ENCODE data around the gene GAMT.
A peak's percentile ranks its signal among the peaks of the same experiment; 100 is the strongest.
"Not testable (repeated sequence)": the region's sequence is repeated elsewhere in the genome, so short reads cannot be mapped to it uniquely, and the experiment has no call there.

The GAMT gene

DNA sequence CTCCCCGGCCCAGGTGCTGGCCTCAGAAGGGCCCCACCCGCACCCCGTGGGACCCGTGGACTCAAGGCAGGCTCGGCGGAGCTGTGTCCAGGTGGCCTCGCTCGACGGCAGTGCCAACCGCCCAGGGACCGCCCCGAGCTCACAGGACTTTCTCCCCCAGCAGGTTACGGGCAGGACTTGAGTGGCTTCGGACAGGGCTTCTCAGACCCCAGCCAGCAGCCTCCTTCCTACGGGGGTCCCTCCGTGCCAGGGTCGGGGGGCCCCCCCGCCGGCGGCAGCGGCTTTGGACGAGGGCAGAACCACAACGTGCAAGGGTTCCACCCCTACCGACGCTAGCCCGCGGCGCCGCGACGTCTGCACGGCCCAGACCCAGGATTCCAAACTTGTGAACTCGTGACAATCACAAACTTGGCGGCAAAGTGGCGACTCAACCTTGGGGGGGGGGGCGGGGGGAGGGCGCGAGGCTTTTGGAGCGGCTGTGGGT lies 33.3 kb upstream of the GAMT start:
- DNase-seq, result no peak

DNA sequence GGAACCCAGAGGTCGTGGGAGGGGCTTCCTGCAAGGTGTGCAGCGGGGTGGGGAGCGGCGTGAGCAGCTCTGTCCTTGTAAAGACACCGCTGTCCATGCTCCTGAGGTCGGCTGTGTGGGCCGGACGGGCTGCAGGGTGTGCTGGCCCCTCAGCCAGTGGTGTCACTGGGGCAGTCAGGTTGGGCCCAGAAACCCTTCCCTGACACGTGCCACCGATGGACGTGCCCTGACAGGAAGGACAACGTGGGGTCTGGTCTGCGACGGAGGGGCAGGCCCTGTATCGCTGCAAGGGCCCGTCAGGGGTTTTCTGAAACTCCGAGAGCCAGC lies 32.7 kb upstream of the GAMT start:
- DNase-seq, result no peak

DNA sequence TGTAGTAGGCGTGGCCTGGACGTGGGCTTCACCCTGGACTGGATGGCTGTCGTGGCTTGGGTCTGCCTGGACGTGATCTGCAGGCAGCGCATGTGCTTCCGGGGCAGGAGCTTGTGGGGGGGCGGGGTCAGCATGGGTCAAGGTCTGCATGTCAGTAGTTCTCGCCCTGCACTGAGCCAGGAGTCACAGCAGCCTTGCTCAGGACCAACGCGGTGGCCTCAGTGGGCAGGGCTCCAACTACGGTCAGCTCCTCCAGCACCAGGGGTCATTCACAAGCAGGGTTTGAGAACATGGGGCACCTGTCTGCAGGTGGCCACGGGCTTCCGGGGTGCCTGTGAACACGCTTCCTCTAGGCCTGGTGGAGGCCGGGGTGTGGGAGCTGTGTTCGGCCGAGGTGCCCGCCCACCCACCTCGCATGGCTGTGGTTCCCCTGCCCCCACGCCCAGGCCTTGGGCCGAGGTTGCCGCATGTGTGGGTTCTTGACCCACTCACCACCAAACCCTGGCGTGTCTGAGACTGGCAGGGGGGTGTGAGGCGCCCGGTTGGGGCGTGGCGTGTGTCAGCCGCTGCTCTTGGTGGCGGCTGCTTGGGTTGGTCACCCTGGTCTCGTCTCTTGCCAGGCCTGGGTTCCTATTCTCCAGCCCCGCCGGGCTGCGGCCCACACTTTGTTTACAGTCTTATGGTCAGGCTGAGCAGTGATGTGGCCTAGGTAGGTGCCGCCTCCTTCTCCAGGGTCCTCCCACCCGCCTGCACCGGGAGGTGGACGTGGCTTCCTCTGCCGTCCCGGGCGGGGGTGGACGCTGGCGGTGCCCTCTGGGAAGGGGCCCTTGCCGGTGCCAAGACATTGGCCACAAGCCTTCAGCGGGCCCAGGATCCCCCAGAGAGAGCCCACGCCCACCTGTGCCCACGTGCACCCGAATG lies 32.0 kb upstream of the GAMT start:
- no peak for DNase-seq

GRCh38 chr19:1432507-1432887 lies 31.2 kb upstream of the GAMT start:
- DNase-seq, result no peak

- DNase-seq, result no peak
These were observed 30.6 kb upstream of the GAMT start for GRCh38 chr19:1431759-1432506.

- DNase-seq, result no peak
These were observed 28.9 kb upstream of the GAMT start for GRCh38 chr19:1430246-1430645.

GRCh38 chr19:1429750-1430149 lies 28.4 kb upstream of the GAMT start:
- DNase-seq, result no peak

GRCh38 chr19:1428738-1429391 lies 27.5 kb upstream of the GAMT start:
- no peak for DNase-seq

DNA sequence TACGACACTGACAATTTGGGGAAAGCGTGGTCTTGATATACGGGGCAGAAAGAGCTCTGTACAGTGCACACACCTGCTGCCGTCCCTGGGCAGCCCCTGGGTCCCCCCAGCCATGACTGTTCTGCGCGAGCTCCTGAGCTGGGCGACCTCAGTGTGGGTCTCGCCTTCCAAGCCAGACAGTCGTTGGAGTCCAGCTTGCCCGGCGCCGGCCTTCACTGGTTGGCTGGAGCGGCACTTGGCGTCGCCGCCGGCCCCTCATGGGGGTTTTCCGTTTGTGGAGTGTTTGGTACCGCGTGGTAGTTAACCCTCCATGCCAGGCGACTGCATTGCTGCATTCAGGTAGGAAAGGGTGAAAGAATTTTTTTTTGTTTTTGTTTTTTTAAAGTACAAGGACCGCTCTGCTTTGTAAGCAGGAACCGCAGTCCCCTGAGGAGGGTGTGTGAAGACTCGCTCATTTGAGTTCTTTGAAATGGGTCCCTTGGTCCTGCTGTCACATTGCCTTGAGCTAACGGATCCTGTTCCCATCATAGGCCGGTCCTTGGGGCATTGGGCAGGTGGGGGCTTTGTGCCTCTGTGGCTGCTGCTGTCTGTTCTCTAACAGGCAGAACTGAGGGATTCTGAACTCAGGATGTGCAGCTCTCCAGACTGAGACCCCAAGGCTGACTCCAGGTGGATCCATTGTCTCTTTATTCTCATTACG lies 26.0 kb upstream of the GAMT start:
- DNase-seq, result no peak

DNA sequence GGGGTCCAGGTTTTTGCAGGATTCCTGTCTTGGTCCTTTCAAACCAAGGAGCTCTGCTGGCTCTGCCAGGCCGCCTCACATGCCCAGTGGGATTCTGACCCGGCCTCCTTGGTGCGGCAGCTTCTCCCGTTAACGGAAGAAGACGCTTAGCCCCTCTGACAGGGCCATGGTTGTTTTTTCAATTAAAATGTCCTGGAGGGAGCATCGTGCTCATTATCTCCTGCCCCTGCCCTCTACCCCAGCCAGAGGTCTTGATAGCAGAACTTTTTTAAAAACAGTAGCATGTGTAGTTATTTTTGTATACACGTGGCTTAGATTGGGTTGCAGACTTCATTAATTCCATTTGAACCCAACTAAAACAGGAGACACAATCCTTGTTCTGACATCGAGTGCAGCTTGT lies 25.4 kb upstream of the GAMT start:
- no peak for DNase-seq

GRCh38 chr19:1425902-1426301 lies 24.6 kb upstream of the GAMT start:
- DNase-seq, result no peak

DNA sequence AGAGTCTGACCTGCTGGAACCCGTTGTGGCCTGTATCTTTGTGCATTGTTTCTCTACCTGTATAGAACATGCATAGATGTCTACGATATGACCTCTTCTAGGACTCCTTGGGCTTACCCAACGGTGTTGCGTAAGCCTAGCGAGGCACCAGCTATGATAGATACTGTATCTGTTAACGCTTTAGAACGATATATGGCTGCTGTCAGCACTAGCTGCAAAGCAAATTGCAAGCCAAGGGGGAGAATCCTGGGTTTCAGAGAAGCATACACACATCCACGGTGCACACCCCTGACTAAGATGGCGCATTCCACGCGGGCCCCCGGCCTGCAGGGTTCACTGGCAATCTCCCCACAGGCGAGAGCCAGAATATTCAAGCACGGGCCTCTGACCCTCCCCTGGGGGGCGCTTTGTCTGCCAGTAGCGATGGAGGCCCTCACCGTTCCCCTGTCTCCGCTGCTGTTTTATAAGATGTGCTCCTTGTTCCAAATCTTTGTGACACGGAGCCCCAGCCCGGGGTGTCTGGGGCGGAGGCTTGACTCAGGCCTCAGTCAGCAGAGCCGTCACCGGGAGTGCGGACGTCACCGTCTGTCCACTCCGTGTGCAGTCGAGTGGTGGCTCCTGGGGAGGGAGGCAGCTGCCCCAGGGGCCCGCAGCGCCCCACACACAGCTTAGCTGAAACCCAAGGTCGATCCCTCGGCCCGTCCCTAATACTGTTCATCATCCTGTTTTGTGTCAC lies 23.9 kb upstream of the GAMT start:
- DNase-seq, result no peak

DNA sequence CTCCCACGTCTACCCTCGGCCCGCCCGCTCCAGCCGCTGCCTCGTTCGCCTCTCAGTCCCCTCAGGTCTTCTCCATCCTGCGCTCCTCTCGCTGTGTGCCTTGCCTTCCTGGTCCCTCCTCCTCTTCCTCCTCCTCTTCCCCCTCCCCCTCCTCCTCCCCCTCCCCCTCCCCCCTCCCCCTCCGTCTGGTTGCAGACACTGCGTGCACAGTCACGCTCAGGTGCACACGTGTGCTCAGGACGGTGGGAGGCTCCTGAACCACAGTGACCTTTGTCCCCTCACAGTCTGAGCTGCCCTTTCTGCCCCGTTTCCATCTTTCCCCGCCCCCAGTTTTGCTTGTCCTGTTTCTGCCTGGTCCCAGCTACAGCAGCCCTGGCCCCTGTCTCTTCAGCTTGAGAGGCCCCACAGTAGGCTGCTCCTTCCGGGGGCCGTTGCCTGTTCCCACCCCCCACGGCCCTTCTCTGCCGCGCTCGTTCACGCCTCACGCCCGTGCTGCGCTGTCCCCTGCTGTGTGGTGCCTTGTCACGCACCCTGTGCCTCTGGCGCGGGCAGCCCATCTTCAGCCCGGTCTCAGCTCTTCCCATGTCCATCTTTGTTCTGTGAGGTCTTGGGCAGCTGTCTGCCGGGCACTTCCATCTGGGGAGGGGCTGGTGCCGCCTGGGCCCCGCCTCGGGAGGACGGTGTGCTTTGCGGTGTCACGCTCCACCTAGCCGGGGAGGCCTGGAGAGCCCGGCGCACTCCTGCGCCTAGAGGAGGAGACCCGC lies 23.0 kb upstream of the GAMT start:
- peak; percentile 66 for DNase-seq

DNA sequence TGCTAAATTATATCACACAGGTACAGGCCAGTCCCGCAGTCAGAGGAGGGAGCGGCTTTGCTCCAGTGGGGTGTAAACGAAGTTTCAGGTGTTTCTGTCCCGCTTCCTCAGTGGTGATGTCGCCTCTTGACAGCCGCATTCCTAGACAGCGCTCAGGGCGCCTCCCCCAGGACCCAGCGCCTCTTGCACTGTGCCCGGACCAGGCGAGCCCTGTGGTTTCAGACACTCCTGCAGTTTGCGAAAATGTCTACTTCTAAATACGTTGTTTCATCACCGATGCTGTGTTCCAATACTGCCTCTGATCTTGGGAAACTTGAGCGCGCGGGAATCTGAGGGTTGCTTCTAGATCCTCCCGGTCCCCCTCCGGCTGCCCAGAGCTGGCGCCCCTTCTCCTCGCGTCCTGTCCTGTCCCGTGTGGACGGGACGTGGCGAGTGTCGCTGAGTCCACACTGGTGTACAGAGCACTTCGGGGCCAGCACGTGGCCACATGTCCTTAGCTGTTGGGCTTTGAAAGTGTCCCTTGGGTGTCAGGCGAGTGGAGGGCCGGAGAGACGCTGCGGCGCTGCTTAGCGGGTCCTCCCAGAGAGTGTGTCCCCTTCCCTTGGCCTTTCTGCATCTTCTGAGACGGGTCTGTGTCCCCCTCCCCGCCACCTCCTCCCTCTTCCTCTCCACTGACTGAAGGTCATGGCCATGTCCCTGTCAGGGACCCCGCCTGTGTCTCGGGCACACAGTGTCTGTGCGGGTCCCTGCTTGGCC lies 22.3 kb upstream of the GAMT start:
- DNase-seq, result peak; percentile 59

DNA sequence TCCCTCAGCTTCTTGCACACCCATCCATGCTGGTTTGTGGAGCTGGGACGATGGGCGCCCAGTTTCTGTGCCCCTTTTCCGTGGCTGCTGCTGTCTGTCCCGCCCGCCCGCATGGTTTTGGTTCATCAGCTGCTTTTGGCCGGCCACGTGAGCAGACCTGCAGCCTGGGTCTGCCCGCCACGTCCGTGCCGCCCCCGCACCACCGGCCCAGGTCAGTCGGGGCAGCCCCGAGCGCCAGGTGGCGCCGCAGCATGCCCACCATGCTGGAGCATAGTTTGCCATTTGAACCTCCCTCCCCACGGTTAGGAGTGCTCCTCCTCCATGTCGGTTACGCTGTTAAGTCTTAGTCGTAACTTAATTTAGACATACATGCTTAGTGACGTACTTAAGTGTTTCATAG lies 21.6 kb upstream of the GAMT start:
- DNase-seq, result no peak

DNA sequence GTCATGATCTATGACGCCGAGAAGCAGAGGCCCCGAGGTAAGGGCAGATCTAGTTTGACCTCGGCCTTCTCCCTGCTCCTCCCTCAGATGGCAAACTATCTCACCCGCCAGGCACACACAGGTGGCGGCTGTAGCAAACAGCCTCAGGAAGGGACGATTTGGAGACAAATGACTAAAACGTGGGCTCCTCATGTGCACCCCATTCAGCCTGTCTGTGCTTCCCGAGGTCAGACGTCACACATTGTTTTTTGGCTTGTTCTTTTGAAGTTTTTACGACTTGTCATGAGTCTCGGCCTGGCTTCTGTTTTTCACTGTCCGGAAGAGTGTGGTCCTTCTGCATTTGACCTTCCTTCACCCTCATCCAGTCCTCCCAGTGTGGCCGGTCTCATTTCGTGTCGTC lies 21.0 kb upstream of the GAMT start:
- DNase-seq, result no peak

GRCh38 chr19:1421958-1422305 lies 20.6 kb upstream of the GAMT start:
- DNase-seq, result no peak

GRCh38 chr19:1421218-1421957 lies 20.0 kb upstream of the GAMT start:
- no peak for DNase-seq

- no peak for DNase-seq
These were observed 19.2 kb upstream of the GAMT start for GRCh38 chr19:1420590-1420989.

GRCh38 chr19:1420085-1420484 lies 18.7 kb upstream of the GAMT start:
- DNase-seq, result not testable (repeated sequence)
